Spleen (tissue), 11 donors: ENCODE results near the gene DIP2C. TPM values are rescaled to one million over a fixed set of nuclear protein-coding genes. Genes with fewer than 3 reads are reported as not detected.

ENCODE experiments used
- DNase-seq: peaks from one replicate; pipeline ENCODE4 v3.0.0-alpha.2; 2020
- H3K27ac ChIP-seq, 8 donors: fragments of 200-600 bp; sonication (generic) in 7 of 8; 1 replicate in 4 of 8; 2 replicates in 4 of 8; pipeline versions ENCODE4 v1.5.0 to v1.8.0; 2016 to 2021; ENCODE audit warnings: inconsistent platforms in 4 of 8, mild to moderate bottlenecking in 4 of 8, moderate library complexity in 1 of 8
- H3K27me3 ChIP-seq, 7 donors: fragments of 200-600 bp; sonication (generic) in 6 of 7; replicated peaks in 1 of 7; 1 replicate in 4 of 7; 2 replicates in 3 of 7; pipeline versions ENCODE4 v1.5.0 to v1.8.0; 2016 to 2021; ENCODE audit warnings: inconsistent platforms in 3 of 7, mild to moderate bottlenecking in 1 of 7
- H3K36me3 ChIP-seq, 6 donors: fragments of 200-600 bp; sonication (generic) in 5 of 6; 1 replicate in 4 of 6; 2 replicates in 2 of 6; pipeline versions ENCODE4 v1.5.0 to v1.8.0; 2016 to 2021; ENCODE audit warnings: inconsistent platforms in 2 of 6
- H3K4me1 ChIP-seq, 6 donors: fragments of 200-600 bp; sonication (generic) in 5 of 6; 1 replicate in 3 of 6; 2 replicates in 3 of 6; pipeline versions ENCODE4 v1.5.0 to v1.8.0; 2016 to 2021; ENCODE audit warnings: inconsistent platforms in 3 of 6
- H3K4me3 ChIP-seq, 8 donors: fragments of 200-600 bp; sonication (generic) in 7 of 8; 1 replicate in 4 of 8; 2 replicates in 4 of 8; pipeline versions ENCODE4 v1.5.0 to v1.8.0; 2016 to 2021; ENCODE audit warnings: inconsistent platforms in 4 of 8, mild to moderate bottlenecking in 4 of 8, moderate library complexity in 2 of 8
- H3K9me3 ChIP-seq, 8 donors: fragments of 200-600 bp; sonication (generic) in 7 of 8; 1 replicate in 4 of 8; 2 replicates in 4 of 8; pipeline versions ENCODE4 v1.5.0 to v1.8.0; 2016 to 2021; ENCODE audit warnings: inconsistent platforms in 4 of 8
- CTCF ChIP-seq, 11 experiments: fragments of 200-600 bp in 7 of 11; fragments of 450-650 bp in 4 of 11; sonication (generic) in 4 of 11; IDR thresholded peaks in 8 of 11; conservative IDR thresholded peaks in 3 of 11; 1 replicate in 7 of 11; 2 replicates in 4 of 11; pipeline versions ENCODE4 v1.4.0 to v1.8.0; 2016 to 2021; ENCODE audit warnings: antibody characterized with exemption in 11 of 11, inconsistent platforms in 4 of 11, mild to moderate bottlenecking in 1 of 11
- POLR2A ChIP-seq, 3 donors: fragments of 450-650 bp; IDR thresholded peaks; one replicate each; pipeline ENCODE4 v1.5.1; 2017; ENCODE audit warnings: antibody characterized with exemption in 3 of 3, mild to moderate bottlenecking in 1 of 3
- POLR2AphosphoS5 ChIP-seq, 3 donors: sonication (generic); formaldehyde crosslinking; IDR thresholded peaks; one replicate each; pipeline ENCODE4 v1.5.1; 2017; ENCODE audit warnings: antibody characterized with exemption in 3 of 3
- WGBS, 5 donors: extraction: QIAGEN DNeasy Blood & Tissue Kit in 3 of 5; methylation state at CpG; one replicate each; pipeline versions ENCODE4 v1.1.5 to v1.1.7; 2013 to 2018; 5-methylcytosine and 5-hydroxymethylcytosine counted together
- intact Hi-C: fragments of 100-400 bp; cut with DNase I; formaldehyde crosslinking; loops from one replicate; pipeline ENCODE4 v1.15.0; 2023; ENCODE audit warnings: low total_unique reads
- polyA plus RNA-seq, 3 donors: library from polyadenylated mRNA; stranded (reverse); fragments of 200-250 nt; gene quantifications; one replicate each; pipeline ENCODE4 v1.2.1, GENCODE V29; 2013
- total RNA-seq, 7 donors: library from RNA; depleted of rRNA in 3 of 7; stranded (reverse); fragments of >200 nt in 3 of 7; fragmentation: NEBNext Ultra II Directional in 4 of 7; extraction: Animal tissue kit (Norgen Biotek cat#: 25700) in 4 of 7; gene quantifications; one replicate each; pipeline versions ENCODE4 v1.1.0 to v1.2.1, GENCODE V29; 2016 to 2021
- donor health status: healthy with polysubstance abuse.
- donor health status: DM: no; HTN: no; CAD: no; lungs with moderate emphysema.
- donor health status: DM: no; HTN: no; CAD: no.
- donor health status: Bipolar disorder and iron deficiency.
- donor health status: healthy.
- donor health status: DM: no; HTN: no; CAD: no.
- donor health status: DM: yes; HTN: yes; CAD: no.

The DIP2C gene
- total and polyA plus RNA-seq, 10 donors: 2.2 to 13.1 (median 9.0) TPM

GRCh38 chr10:420154-421121 is 269.0 kb downstream of the DIP2C start:
- peaks cover 0 to 17% (median 0%) of the 10 kb centered on the region in 6 donors for H3K36me3 ChIP-seq
- H3K4me3 ChIP-seq: no peak overlapping the region
- peak in 2 of 3 donors; percentile 25 to 45 for TF ChIP-seq POLR2AphosphoS5 (IDR thresholded peaks at IDR 0.05)
- TF ChIP-seq CTCF (IDR thresholded peaks at IDR 0.05 in 8 of 11, conservative IDR thresholded peaks at IDR 0.05 in 3 of 11): no peak
- intact Hi-C loops: no loop called here
- H3K27ac ChIP-seq: peak overlapping the region in 4 of 8 donors; percentile 1 to 17 (median 6)
- peaks cover 0 to 3% (median 0%) of the 10 kb centered on the region in 6 donors for H3K4me1 ChIP-seq
- DNase-seq: peak; percentile 73
- H3K9me3 ChIP-seq: no peaks in the 10 kb centered on the region
- no peaks in the 10 kb centered on the region for H3K27me3 ChIP-seq
- 91 to 94% (median 91%) methylated on average over 46 of the region's 46 CpGs for WGBS, 5 donors

GRCh38 chr10:418894-419293 is 270.6 kb downstream of the DIP2C start:
- Histone ChIP-seq H3K36me3 (peaks cover 0 to 17% (median 0%) of the 10 kb centered on the region in 6 donors), H3K27ac (no peak overlapping the region), H3K4me1 (peaks cover 0 to 3% (median 0%) of the 10 kb centered on the region in 6 donors), H3K27me3 (no peaks in the 10 kb centered on the region), H3K4me3 (no peak overlapping the region), H3K9me3 (no peaks in the 10 kb centered on the region)
- TF ChIP-seq CTCF (IDR thresholded peaks at IDR 0.05 in 8 of 11, conservative IDR thresholded peaks at IDR 0.05 in 3 of 11): no peak
- no peak for TF ChIP-seq POLR2A (IDR thresholded peaks at IDR 0.05)
- no peak for TF ChIP-seq POLR2AphosphoS5 (IDR thresholded peaks at IDR 0.05)
- no peak for DNase-seq
- WGBS, 5 donors: 93 to 97% (median 96%) methylated on average over 14 to 19 of the region's 19 CpGs
- intact Hi-C loops: no loop called here

- Histone ChIP-seq H3K4me3 (no peak overlapping the region), H3K4me1 (peaks cover 0 to 3% (median 0%) of the 10 kb centered on the region in 6 donors), H3K9me3 (no peaks in the 10 kb centered on the region), H3K27ac (no peak overlapping the region), H3K36me3 (peaks cover 0 to 17% (median 0%) of the 10 kb centered on the region in 6 donors), H3K27me3 (no peaks in the 10 kb centered on the region)
- TF ChIP-seq POLR2A (IDR thresholded peaks at IDR 0.05) (no peak), POLR2AphosphoS5 (IDR thresholded peaks at IDR 0.05) (no peak), CTCF (IDR thresholded peaks at IDR 0.05 in 8 of 11, conservative IDR thresholded peaks at IDR 0.05 in 3 of 11) (no peak)
- WGBS, 5 donors: 86 to 90% (median 88%) methylated on average over 9 to 15 of the region's 15 CpGs
- intact Hi-C loops: no loop called here
- DNase-seq: no peak
Observed at GRCh38 chr10:418226-418625, 271.2 kb downstream of the DIP2C start.

GRCh38 chr10:416091-416515 is 273.4 kb downstream of the DIP2C start:
- peaks cover 0 to 17% (median 0%) of the 10 kb centered on the region in 6 donors for H3K36me3 ChIP-seq
- DNase-seq: no peak
- no peak for TF ChIP-seq POLR2A (IDR thresholded peaks at IDR 0.05)
- no peak for TF ChIP-seq CTCF (IDR thresholded peaks at IDR 0.05 in 8 of 11, conservative IDR thresholded peaks at IDR 0.05 in 3 of 11)
- TF ChIP-seq POLR2AphosphoS5 (IDR thresholded peaks at IDR 0.05): no peak
- WGBS, 5 donors: 77 to 89% (median 80%) methylated on average over 13 of the region's 13 CpGs
- peaks cover 0 to 3% (median 0%) of the 10 kb centered on the region in 6 donors for H3K4me1 ChIP-seq
- no peaks in the 10 kb centered on the region for H3K27me3 ChIP-seq
- no peak overlapping the region for H3K27ac ChIP-seq
- intact Hi-C loops: no loop called here
- no peak overlapping the region for H3K4me3 ChIP-seq
- no peaks in the 10 kb centered on the region for H3K9me3 ChIP-seq
